ENCODE results near the gene DCLRE1B. TPM values are rescaled to one million over a fixed set of nuclear protein-coding genes. Genes with fewer than 3 reads are reported as not detected.

The DCLRE1B gene
- total and polyA plus RNA-seq, 9 of the 15 experiments (the other 6 are each of a cell fraction or from before 2014, with no cell fraction given) = 10.6 to 28.8 (median 17.2) TPM

GRCh38 chr1:113928187-113928930 lies 23.2 kb downstream of the DCLRE1B start (continued):
- TF ChIP-seq ZNF217 (CRISPR knock-in tag; IDR thresholded peaks at IDR 0.05) (no peak), ETV6 (IDR thresholded peaks at IDR 0.05; ENCODE audit: borderline replicate concordance in 1 of 2, low read depth in 2 of 2, low read length in 1 of 2) (0 out of 4 replicates have a peak, but pooled peaks of 1 of the 2 experiments have one; percentile 1), ETV6 (CRISPR knock-in tag; IDR thresholded peaks at IDR 0.05; ENCODE audit: borderline replicate concordance) (no peak), XRCC4 (IDR thresholded peaks at IDR 0.05; ENCODE audit: extremely low read depth, insufficient read depth, insufficient read length) (no peak), ZFP30 (CRISPR knock-in tag; IDR thresholded peaks at IDR 0.05; ENCODE audit: borderline replicate concordance) (0 out of 2 replicates have a peak, but pooled peaks have one; percentile 40), ZBTB9 (CRISPR knock-in tag; IDR thresholded peaks at IDR 0.05) (peak; percentile 25; the same call in 1 of the 2 replicates), SETDB1 (IDR thresholded peaks at IDR 0.05; ENCODE audit: low read length) (no peak), CHD4 (IDR thresholded peaks at IDR 0.05; ENCODE audit: insufficient read depth, insufficient replicate concordance, low read depth, low read length, poor library complexity, severe bottlenecking) (no peak), ZNF589 (CRISPR knock-in tag; IDR thresholded peaks at IDR 0.05; ENCODE audit: low read depth) (no peak), ILK (tag; IDR thresholded peaks at IDR 0.05; ENCODE audit: borderline replicate concordance, low read depth) (no peak), MYBL2 (IDR thresholded peaks at IDR 0.05; ENCODE audit: low read depth) (no peak), MYBL2 (CRISPR knock-in tag; IDR thresholded peaks at IDR 0.05; ENCODE audit: borderline replicate concordance) (no peak), ZNF436 (CRISPR knock-in tag; IDR thresholded peaks at IDR 0.05) (0 out of 2 replicates have a peak, but pooled peaks have one; percentile 40), FIP1L1 (IDR thresholded peaks at IDR 0.05; ENCODE audit: low read depth, low read length, poor library complexity, severe bottlenecking) (no peak), ZNF444 (CRISPR knock-in tag; IDR thresholded peaks at IDR 0.05) (0 out of 2 replicates have a peak, but pooled peaks have one; percentile 33), KAT7 (CRISPR knock-in tag; IDR thresholded peaks at IDR 0.05; ENCODE audit: borderline replicate concordance) (no peak), ZNF766 (CRISPR knock-in tag; conservative IDR thresholded peaks at IDR 0.05) (peak; percentile 56; the same call in 1 of the 2 replicates), ZNF583 (CRISPR knock-in tag; IDR thresholded peaks at IDR 0.05) (0 out of 2 replicates have a peak, but pooled peaks have one; percentile 12), RUNX1 (IDR thresholded peaks at IDR 0.05; ENCODE audit: low read depth) (no peak), PTTG1 (tag; IDR thresholded peaks at IDR 0.05; ENCODE audit: low read depth) (no peak), JUNB (CRISPR knock-in tag; conservative IDR thresholded peaks at IDR 0.05) (0 out of 2 replicates have a peak, but pooled peaks have one; percentile 28), KDM2B (CRISPR knock-in tag; IDR thresholded peaks at IDR 0.05) (0 out of 2 replicates have a peak, but pooled peaks have one; percentile 36)
- TF ChIP-seq, protein P1, sequence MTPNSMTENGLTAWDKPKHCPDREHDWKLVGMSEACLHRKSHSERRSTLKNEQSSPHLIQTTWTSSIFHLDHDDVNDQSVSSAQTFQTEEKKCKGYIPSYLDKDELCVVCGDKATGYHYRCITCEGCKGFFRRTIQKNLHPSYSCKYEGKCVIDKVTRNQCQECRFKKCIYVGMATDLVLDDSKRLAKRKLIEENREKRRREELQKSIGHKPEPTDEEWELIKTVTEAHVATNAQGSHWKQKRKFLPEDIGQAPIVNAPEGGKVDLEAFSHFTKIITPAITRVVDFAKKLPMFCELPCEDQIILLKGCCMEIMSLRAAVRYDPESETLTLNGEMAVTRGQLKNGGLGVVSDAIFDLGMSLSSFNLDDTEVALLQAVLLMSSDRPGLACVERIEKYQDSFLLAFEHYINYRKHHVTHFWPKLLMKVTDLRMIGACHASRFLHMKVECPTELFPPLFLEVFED (CRISPR knock-in tag; conservative IDR thresholded peaks at IDR 0.05) = 0 out of 2 replicates have a peak, but pooled peaks have one; percentile 21
- TF ChIP-seq, protein P2, sequence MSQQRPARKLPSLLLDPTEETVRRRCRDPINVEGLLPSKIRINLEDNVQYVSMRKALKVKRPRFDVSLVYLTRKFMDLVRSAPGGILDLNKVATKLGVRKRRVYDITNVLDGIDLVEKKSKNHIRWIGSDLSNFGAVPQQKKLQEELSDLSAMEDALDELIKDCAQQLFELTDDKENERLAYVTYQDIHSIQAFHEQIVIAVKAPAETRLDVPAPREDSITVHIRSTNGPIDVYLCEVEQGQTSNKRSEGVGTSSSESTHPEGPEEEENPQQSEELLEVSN (IDR thresholded peaks at IDR 0.05; ENCODE audit: borderline replicate concordance in 1 of 2, extremely low read depth in 1 of 2, insufficient read depth in 1 of 2, insufficient read length in 1 of 2, low read depth in 1 of 2, low read length in 1 of 2, poor library complexity in 1 of 2, severe bottlenecking in 1 of 2) = no peak

All from K562 (cell line).